Activated gamma-delta T cell treated with anti-CD3 and anti-CD28 coated beads, Interleukin-2, amount 50 U/mL, for 16 hours (primary cell): ENCODE measurements around the gene TMEM258.
A peak's percentile ranks its signal among the peaks of the same experiment; 100 is the strongest.

ENCODE experiments used
- DNase-seq: peaks from one replicate; pipeline ENCODE4 v3.0.0-alpha.2; 2020; ENCODE audit warnings: low read depth

TMEM258 gene

GRCh38 chr11:61820174-61820573, 27.8 kb upstream of the TMEM258 start:
- no peak for DNase-seq

GRCh38 chr11:61817471-61818202, 25.2 kb upstream of the TMEM258 start:
- DNase-seq = no peak

GRCh38 chr11:61816736-61817455, 24.5 kb upstream of the TMEM258 start, which contains the start of gene FADS1:
Gene FADS1 (minus strand): TSS chr11:61817003. CDS start chr11:61816929, 74 bp downstream.
- peak; percentile 49 for DNase-seq

- peak; percentile 43 for DNase-seq
Measured at GRCh38 chr11:61815790-61816735, 23.7 kb upstream of the TMEM258 start.

- no peak for DNase-seq
Measured at GRCh38 chr11:61814958-61815789, 22.8 kb upstream of the TMEM258 start.

- no peak for DNase-seq
Measured at GRCh38 chr11:61814247-61814957, 22.0 kb upstream of the TMEM258 start.

- no peak for DNase-seq
Measured at GRCh38 chr11:61812736-61813411, 20.5 kb upstream of the TMEM258 start.

GRCh38 chr11:61811831-61812230, 19.4 kb upstream of the TMEM258 start:
- DNase-seq = no peak

GRCh38 chr11:61810671-61811175, 18.3 kb upstream of the TMEM258 start:
- no peak for DNase-seq

- DNase-seq = no peak
Measured at GRCh38 chr11:61806785-61807184, 14.4 kb upstream of the TMEM258 start.

GRCh38 chr11:61805146-61805545, 12.7 kb upstream of the TMEM258 start:
- DNase-seq = no peak

- no peak for DNase-seq
Measured at GRCh38 chr11:61803889-61804647, 11.7 kb upstream of the TMEM258 start.

GRCh38 chr11:61802605-61803004, 10.2 kb upstream of the TMEM258 start:
- DNase-seq = no peak

GRCh38 chr11:61800331-61801281, 8.2 kb upstream of the TMEM258 start:
- DNase-seq = no peak

GRCh38 chr11:61799665-61800284, 7.4 kb upstream of the TMEM258 start:
- DNase-seq = no peak

- DNase-seq = peak; percentile 59
Measured at GRCh38 chr11:61797263-61797944, 5.0 kb upstream of the TMEM258 start.
